K562 (cell line): ENCODE measurements around the gene TTLL4. TPM values are rescaled to one million over a fixed set of nuclear protein-coding genes. Genes with fewer than 3 reads are reported as not detected.
A peak's percentile ranks its signal among the peaks of the same experiment; 100 is the strongest.

Experiments
- ATAC-seq: fragments of 200-7000 bp; cut with Tn5 transposase; 3 replicates; pipeline ENCODE4 v1.9.1; 2020; ENCODE audit warnings: moderate library complexity
- BruUV-seq: library from RNA; stranded (reverse); fragments of 400-500 nt; replicated peaks from 2 replicates; lab custom pipeline; 2021; lab: Mats Ljungman, UMichigan
- CTCF ChIA-PET: fragments of 300-600 bp; formaldehyde crosslinking; extraction: SDS; loops from one replicate; lab custom pipeline; 2021; ENCODE audit warnings: low intra/inter-chr PET ratio; lab: Yijun Ruan, JAX
- POLR2A ChIA-PET: fragments of 300-600, 350-650 bp; sonication (Branson Sonifier 250); formaldehyde crosslinking; extraction: SDS; loops from one replicate; lab custom pipeline; 2021; ENCODE audit warnings: antibody characterized with exemption, inconsistent platforms; lab: Yijun Ruan, JAX
- DNase-seq, 4 experiments: peaks; one replicate each; pipeline versions ENCODE4 v3.0.0 to v3.0.0-alpha.2; 2011 to 2018; ENCODE audit warnings: low spot score in 3 of 4, mixed read lengths in 3 of 4; ENCODE audit errors: extremely low read depth in 1 of 4
- FAIRE-seq: peaks from 2 replicates; lab custom pipeline; 2011; peaks lifted over from hg19 to GRCh38; lab: Jason Lieb, UNC
- H2AFZ ChIP-seq: 2 replicates; pipeline ENCODE4 v1.6.0; 2011; ENCODE audit warnings: low read depth, low read length, control low read depth, inconsistent platforms
- H3K27ac ChIP-seq: fragments of 200-600 bp; 3 replicates; pipeline ENCODE4 v1.8.0; 2011; ENCODE audit warnings: low read depth, mild to moderate bottlenecking, control low read depth, inconsistent platforms, low read length, moderate library complexity, mixed read lengths; ENCODE audit errors: extremely low read depth
- H3K27me3 ChIP-seq, 2 experiments: fragments of 300-600 bp in 1 of 2; 2 replicates in 1 of 2; 3 replicates in 1 of 2; pipeline versions ENCODE4 v1.6.0 to v1.8.0; 2011; ENCODE audit warnings: inconsistent platforms in 2 of 2, low read length in 2 of 2, mild to moderate bottlenecking in 1 of 2, mixed read lengths in 1 of 2, moderate library complexity in 1 of 2; ENCODE audit not compliant: control insufficient read depth in 2 of 2, insufficient read depth in 2 of 2
- H3K36me3 ChIP-seq: fragments of 300-600 bp; 3 replicates; pipeline ENCODE4 v1.8.0; 2011; ENCODE audit warnings: mild to moderate bottlenecking, low read length, inconsistent platforms; ENCODE audit not compliant: control insufficient read depth, insufficient read depth
- H3K4me1 ChIP-seq, 2 experiments: fragments of 200-600 bp in 1 of 2; replicated peaks in 1 of 2; 2 replicates in 1 of 2; 3 replicates in 1 of 2; pipeline versions ENCODE4 v1.5.1 to v1.8.0; 2011; ENCODE audit warnings: inconsistent platforms in 2 of 2, low read length in 2 of 2, mild to moderate bottlenecking in 1 of 2, mixed read lengths in 1 of 2, moderate library complexity in 1 of 2; ENCODE audit not compliant: control insufficient read depth in 2 of 2, insufficient read depth in 2 of 2
- H3K4me2 ChIP-seq: 2 replicates; pipeline ENCODE4 v1.6.1; 2011; ENCODE audit warnings: low read length, control low read depth, inconsistent platforms, mixed read lengths; ENCODE audit not compliant: insufficient read depth
- H3K4me3 ChIP-seq: fragments of 200-600 bp; sonication (generic), shearing (Covaris generic); 2 replicates; pipeline ENCODE4 v1.5.1; 2016; ENCODE audit warnings: control low read depth, inconsistent platforms
- H3K79me2 ChIP-seq: fragments of 200-600 bp; 3 replicates; pipeline ENCODE4 v1.8.0; 2011; ENCODE audit warnings: low read length, inconsistent platforms; ENCODE audit not compliant: control insufficient read depth, insufficient read depth
- H3K9ac ChIP-seq, 2 experiments: 2 replicates each; pipeline versions ENCODE4 v1.6.0 to v1.6.1; 2011; ENCODE audit warnings: low read depth in 2 of 2, low read length in 2 of 2, control low read depth in 1 of 2, inconsistent platforms in 1 of 2, mild to moderate bottlenecking in 1 of 2, mixed read lengths in 1 of 2; ENCODE audit not compliant: insufficient read depth in 1 of 2
- H3K9me1 ChIP-seq: one replicate; pipeline ENCODE4 v1.6.0; 2011; ENCODE audit warnings: inconsistent platforms, mild to moderate bottlenecking, low read length, moderate library complexity; ENCODE audit not compliant: control insufficient read depth, insufficient read depth
- H3K9me3 ChIP-seq: replicated peaks from 2 replicates; pipeline ENCODE4 v1.5.1; 2011; ENCODE audit warnings: low read depth, low read length, inconsistent platforms; ENCODE audit not compliant: control insufficient read depth, insufficient read depth
- H4K20me1 ChIP-seq: replicated peaks from 2 replicates; pipeline ENCODE4 v1.6.1; 2011; ENCODE audit warnings: low read length, inconsistent platforms, mixed read lengths; ENCODE audit not compliant: control insufficient read depth, insufficient read depth
- FOXK2 ChIP-seq, 2 experiments: fragments of 450-650 bp; IDR thresholded peaks in 1 of 2; conservative IDR thresholded peaks in 1 of 2; 2 replicates each; pipeline ENCODE4 v1.6.1; 2016; ENCODE audit warnings: low read depth in 2 of 2, mild to moderate bottlenecking in 1 of 2
- HCFC1 ChIP-seq: IDR thresholded peaks from 2 replicates; pipeline ENCODE4 v1.6.1; 2012; ENCODE audit warnings: low read depth, low read length, improper control_type of control experiment
- RBBP5 ChIP-seq: fragments of 200-600 bp; sonication (generic); IDR thresholded peaks from 2 replicates; pipeline ENCODE4 v1.6.1; 2012; ENCODE audit warnings: borderline replicate concordance, mild to moderate bottlenecking, low read length, control low read depth, inconsistent platforms; ENCODE audit not compliant: insufficient read depth, poor library complexity, severe bottlenecking
- ZNF121 ChIP-seq: sonication (generic); formaldehyde crosslinking; conservative IDR thresholded peaks from 2 replicates; pipeline ENCODE4 v1.8.0; 2022; ENCODE audit warnings: missing genetic modification reagents
- WGBS: fragments of 100-300 bp; shearing (Covaris generic); methylation state at CpG from one replicate; pipeline ENCODE4 v1.1.6; 2016; ENCODE audit warnings: low coverage, mixed read lengths; ENCODE audit not compliant: insufficient coverage; ENCODE audit errors: missing lambda C conversion rate; 5-methylcytosine and 5-hydroxymethylcytosine counted together
- in situ Hi-C: fragments of 300-500 bp; cut with MboI; formaldehyde crosslinking; loops from 4 replicates; pipeline ENCODE4 v1.15.0; 2018; ENCODE audit warnings: inconsistent platforms, mixed read lengths
- intact Hi-C: fragments of 100-400 bp; cut with micrococcal nuclease; formaldehyde crosslinking; loops from 2 replicates; pipeline ENCODE4 v1.14.2; 2022
- polyA plus RNA-seq, 8 experiments: library from polyadenylated mRNA; depleted of rRNA in 4 of 8; stranded (reverse) in 5 of 8; unstranded in 3 of 8; fragments of >200 nt; fragmentation: Nextera tagmentation in 2 of 8; fragmentation: Illumina TruSeq in 1 of 8; extraction: Ambion mirVana in 2 of 8; extraction: Trizol in 1 of 8; gene quantifications; 2 replicates each; pipeline versions ENCODE4 v1.2.1 to v1.2.3, GENCODE V29; 2011 to 2014; ENCODE audit warnings: inconsistent platforms in 1 of 8, missing spikeins in 1 of 8
- total RNA-seq, 7 experiments: library from RNA; depleted of rRNA in 6 of 7; stranded (reverse); fragments of >200 nt in 6 of 7; fragmentation: Illumina TruSeq in 2 of 7; extraction: Trizol in 2 of 7; gene quantifications; 2 replicates each; pipeline versions ENCODE4 v1.2.1 to v1.2.3, GENCODE V29; 2011 to 2021; ENCODE audit warnings: low replicate concordance in 1 of 7
- TF ChIP-seq, protein P1 (sequence below): fragments of 250-450 bp; sonication (Bioruptor Pico); IDR thresholded peaks from 2 replicates; pipeline ENCODE4 v1.4.0; 2020; ENCODE audit warnings: mild to moderate bottlenecking, moderate library complexity, borderline replicate concordance
- TF ChIP-seq, protein P2 (sequence below): fragments of 450-650 bp; IDR thresholded peaks from 2 replicates; pipeline ENCODE4 v1.6.1; 2017; ENCODE audit warnings: antibody characterized with exemption, mild to moderate bottlenecking
- TF ChIP-seq, protein P3 (sequence below), 3 experiments: fragments of 200-800 bp in 1 of 3; fragments of 250-450 bp in 1 of 3; fragments of 450-650 bp in 1 of 3; sonication (Bioruptor Pico) in 1 of 3; sonication (Bioruptor generic) in 1 of 3; formaldehyde crosslinking in 1 of 3; IDR thresholded peaks; 2 replicates each; pipeline versions ENCODE4 v1.6.1 to v1.8.0; 2016 to 2022; ENCODE audit warnings: mild to moderate bottlenecking in 2 of 3, missing genetic modification characterization in 2 of 3, missing compliant biosample characterization in 1 of 3, moderate library complexity in 1 of 3
- TF ChIP-seq, protein P4 (sequence below): fragments of 450-650 bp; conservative IDR thresholded peaks from 2 replicates; pipeline ENCODE4 v1.6.1; 2016; ENCODE audit warnings: missing genetic modification characterization, low read depth, mild to moderate bottlenecking, missing compliant biosample characterization, moderate library complexity

The TTLL4 gene
- total and polyA plus RNA-seq, 9 of the 15 experiments (the other 6 are each of a cell fraction or from before 2014, with no cell fraction given): 12.6 to 67.5 (median 24.5) TPM

DNA sequence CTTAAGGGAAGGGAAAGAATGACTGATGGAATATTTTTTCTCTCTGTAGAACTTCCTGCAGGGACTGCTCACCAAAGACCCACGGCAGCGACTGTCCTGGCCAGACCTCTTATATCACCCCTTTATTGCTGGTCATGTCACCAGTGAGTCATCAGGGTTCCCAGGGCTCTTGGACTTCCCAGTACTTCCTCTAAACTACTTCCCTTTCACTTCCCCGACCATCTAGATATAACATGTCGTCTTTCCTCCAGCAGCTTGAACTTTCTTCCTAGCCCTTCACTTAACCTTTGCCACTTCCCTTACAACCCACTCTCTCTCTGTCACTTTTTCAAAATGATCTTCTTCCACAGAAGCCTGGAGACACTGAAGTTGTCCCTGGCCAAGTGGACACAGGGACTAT lies 31.5 kb upstream of the TTLL4 start:
- intact Hi-C loops: no loop called here
- no TSS peak for BruUV-seq
- no peaks in the 10 kb centered on the region for H3K36me3 ChIP-seq
- H3K9ac ChIP-seq: peak overlapping the region in 1 of 2 experiments; percentile 8; a peak in 1 of 4 replicates
- no peaks in the 10 kb centered on the region for H3K27me3 ChIP-seq
- FAIRE-seq (peak; percentile 75), DNase-seq (peak; percentile 24 to 61 (median 38)), ATAC-seq (peak; percentile 77)
- in situ Hi-C loops: no loop called here
- no peak overlapping the region for H3K4me3 ChIP-seq
- WGBS: 8% methylated on average over 4 of the region's 4 CpGs
- H3K4me2 ChIP-seq: peak overlapping the region; percentile 21; the same call in 1 of the 2 replicates
- H3K4me1 ChIP-seq: peaks cover 6 to 12% of the 10 kb centered on the region in 2 experiments; a peak in 3 of 5 replicates
- peak overlapping the region; percentile 73 for H2AFZ ChIP-seq
- no peaks in the 10 kb centered on the region for H4K20me1 ChIP-seq
- ChIA-PET CTCF (no interaction called here), POLR2A (interaction anchor here (0.9 kb wide), 1 partner anchor 20 kb away, joined by 3 read pairs; the partner anchor contains the start of genes BCS1L and ZNF142)
- H3K79me2 ChIP-seq: no peaks in the 10 kb centered on the region
- peak overlapping the region; percentile 32; the same call in 2 of the 3 replicates for H3K27ac ChIP-seq
- no peaks in the 10 kb centered on the region for H3K9me3 ChIP-seq
- H3K9me1 ChIP-seq: no peaks in the 10 kb centered on the region
- TF ChIP-seq ZNF121: no peak
- no peak for TF ChIP-seq FOXK2 (conservative IDR thresholded peaks at IDR 0.05 in 1 of 2, IDR thresholded peaks at IDR 0.05 in 1 of 2; ENCODE audit: low read depth in 2 of 2)
- TF ChIP-seq HCFC1: no peak
- TF ChIP-seq RBBP5: no peak
- TF ChIP-seq, protein P1, sequence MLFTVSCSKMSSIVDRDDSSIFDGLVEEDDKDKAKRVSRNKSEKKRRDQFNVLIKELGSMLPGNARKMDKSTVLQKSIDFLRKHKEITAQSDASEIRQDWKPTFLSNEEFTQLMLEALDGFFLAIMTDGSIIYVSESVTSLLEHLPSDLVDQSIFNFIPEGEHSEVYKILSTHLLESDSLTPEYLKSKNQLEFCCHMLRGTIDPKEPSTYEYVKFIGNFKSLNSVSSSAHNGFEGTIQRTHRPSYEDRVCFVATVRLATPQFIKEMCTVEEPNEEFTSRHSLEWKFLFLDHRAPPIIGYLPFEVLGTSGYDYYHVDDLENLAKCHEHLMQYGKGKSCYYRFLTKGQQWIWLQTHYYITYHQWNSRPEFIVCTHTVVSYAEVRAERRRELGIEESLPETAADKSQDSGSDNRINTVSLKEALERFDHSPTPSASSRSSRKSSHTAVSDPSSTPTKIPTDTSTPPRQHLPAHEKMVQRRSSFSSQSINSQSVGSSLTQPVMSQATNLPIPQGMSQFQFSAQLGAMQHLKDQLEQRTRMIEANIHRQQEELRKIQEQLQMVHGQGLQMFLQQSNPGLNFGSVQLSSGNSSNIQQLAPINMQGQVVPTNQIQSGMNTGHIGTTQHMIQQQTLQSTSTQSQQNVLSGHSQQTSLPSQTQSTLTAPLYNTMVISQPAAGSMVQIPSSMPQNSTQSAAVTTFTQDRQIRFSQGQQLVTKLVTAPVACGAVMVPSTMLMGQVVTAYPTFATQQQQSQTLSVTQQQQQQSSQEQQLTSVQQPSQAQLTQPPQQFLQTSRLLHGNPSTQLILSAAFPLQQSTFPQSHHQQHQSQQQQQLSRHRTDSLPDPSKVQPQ (CRISPR knock-in tag): no peak
- TF ChIP-seq, protein P2, sequence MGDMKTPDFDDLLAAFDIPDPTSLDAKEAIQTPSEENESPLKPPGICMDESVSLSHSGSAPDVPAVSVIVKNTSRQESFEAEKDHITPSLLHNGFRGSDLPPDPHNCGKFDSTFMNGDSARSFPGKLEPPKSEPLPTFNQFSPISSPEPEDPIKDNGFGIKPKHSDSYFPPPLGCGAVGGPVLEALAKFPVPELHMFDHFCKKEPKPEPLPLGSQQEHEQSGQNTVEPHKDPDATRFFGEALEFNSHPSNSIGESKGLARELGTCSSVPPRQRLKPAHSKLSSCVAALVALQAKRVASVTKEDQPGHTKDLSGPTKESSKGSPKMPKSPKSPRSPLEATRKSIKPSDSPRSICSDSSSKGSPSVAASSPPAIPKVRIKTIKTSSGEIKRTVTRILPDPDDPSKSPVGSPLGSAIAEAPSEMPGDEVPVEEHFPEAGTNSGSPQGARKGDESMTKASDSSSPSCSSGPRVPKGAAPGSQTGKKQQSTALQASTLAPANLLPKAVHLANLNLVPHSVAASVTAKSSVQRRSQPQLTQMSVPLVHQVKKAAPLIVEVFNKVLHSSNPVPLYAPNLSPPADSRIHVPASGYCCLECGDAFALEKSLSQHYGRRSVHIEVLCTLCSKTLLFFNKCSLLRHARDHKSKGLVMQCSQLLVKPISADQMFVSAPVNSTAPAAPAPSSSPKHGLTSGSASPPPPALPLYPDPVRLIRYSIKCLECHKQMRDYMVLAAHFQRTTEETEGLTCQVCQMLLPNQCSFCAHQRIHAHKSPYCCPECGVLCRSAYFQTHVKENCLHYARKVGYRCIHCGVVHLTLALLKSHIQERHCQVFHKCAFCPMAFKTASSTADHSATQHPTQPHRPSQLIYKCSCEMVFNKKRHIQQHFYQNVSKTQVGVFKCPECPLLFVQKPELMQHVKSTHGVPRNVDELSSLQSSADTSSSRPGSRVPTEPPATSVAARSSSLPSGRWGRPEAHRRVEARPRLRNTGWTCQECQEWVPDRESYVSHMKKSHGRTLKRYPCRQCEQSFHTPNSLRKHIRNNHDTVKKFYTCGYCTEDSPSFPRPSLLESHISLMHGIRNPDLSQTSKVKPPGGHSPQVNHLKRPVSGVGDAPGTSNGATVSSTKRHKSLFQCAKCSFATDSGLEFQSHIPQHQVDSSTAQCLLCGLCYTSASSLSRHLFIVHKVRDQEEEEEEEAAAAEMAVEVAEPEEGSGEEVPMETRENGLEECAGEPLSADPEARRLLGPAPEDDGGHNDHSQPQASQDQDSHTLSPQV: no peak
- TF ChIP-seq, protein P3, sequence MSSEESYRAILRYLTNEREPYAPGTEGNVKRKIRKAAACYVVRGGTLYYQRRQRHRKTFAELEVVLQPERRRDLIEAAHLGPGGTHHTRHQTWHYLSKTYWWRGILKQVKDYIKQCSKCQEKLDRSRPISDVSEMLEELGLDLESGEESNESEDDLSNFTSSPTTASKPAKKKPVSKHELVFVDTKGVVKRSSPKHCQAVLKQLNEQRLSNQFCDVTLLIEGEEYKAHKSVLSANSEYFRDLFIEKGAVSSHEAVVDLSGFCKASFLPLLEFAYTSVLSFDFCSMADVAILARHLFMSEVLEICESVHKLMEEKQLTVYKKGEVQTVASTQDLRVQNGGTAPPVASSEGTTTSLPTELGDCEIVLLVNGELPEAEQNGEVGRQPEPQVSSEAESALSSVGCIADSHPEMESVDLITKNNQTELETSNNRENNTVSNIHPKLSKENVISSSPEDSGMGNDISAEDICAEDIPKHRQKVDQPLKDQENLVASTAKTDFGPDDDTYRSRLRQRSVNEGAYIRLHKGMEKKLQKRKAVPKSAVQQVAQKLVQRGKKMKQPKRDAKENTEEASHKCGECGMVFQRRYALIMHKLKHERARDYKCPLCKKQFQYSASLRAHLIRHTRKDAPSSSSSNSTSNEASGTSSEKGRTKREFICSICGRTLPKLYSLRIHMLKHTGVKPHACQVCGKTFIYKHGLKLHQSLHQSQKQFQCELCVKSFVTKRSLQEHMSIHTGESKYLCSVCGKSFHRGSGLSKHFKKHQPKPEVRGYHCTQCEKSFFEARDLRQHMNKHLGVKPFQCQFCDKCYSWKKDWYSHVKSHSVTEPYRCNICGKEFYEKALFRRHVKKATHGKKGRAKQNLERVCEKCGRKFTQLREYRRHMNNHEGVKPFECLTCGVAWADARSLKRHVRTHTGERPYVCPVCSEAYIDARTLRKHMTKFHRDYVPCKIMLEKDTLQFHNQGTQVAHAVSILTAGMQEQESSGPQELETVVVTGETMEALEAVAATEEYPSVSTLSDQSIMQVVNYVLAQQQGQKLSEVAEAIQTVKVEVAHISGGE (CRISPR knock-in tag; IDR thresholded peaks at IDR 0.05): 0 out of 6 replicates have a peak, but pooled peaks of 1 of the 3 experiments have one; percentile 20
- TF ChIP-seq, protein P4, sequence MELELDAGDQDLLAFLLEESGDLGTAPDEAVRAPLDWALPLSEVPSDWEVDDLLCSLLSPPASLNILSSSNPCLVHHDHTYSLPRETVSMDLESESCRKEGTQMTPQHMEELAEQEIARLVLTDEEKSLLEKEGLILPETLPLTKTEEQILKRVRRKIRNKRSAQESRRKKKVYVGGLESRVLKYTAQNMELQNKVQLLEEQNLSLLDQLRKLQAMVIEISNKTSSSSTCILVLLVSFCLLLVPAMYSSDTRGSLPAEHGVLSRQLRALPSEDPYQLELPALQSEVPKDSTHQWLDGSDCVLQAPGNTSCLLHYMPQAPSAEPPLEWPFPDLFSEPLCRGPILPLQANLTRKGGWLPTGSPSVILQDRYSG (tag): no peak
